ENCODE measurements around the gene IFNLR1. TPM values are rescaled to one million over a fixed set of nuclear protein-coding genes. Genes with fewer than 3 reads are reported as not detected.
A peak's percentile ranks its signal among the peaks of the same experiment; 100 is the strongest.

IFNLR1 gene
- total RNA-seq, 1 experiment from 2014 or later = 2.3 TPM

GRCh38 chr1:24177161-24177560 is 9.9 kb downstream of the IFNLR1 start:
- DNase-seq (ENCODE audit: low read depth) = no peak

DNA sequence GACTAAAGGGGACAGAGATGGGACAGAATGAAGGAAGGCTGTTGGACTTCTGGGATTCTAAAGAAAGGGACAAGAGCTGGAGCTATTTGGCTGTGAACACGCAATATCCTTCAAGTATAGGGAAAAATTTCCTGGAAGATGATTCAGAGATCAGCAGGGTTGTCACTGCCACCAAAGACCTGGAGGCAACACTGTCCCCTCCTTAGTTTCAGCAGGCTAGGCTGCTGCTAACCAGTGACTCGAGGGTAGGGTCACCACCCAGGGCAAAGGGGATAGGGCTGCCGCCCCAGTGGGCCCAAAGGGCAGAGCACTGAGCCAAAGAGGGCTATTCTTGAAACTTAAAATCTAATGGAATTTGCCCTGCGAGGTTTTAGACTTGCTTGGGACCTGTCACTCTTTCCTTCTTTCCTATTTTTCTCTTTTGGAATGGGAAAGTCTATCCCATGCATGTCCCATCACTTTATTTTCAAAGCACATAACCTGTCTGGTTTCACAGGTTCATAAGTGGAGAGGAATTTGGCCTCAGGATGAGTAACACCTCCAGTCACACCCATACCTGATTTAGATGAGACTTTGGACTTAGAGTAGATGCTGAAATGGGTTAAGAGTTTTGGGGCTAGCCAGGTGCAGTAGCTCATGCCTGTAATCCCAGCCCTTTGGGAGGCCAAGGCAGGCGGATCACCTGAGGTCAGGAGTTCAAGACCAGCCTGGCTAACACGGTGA is 11.9 kb downstream of the IFNLR1 start:
- no peak for DNase-seq (ENCODE audit: low read depth)

GRCh38 chr1:24173638-24174575 is 13.2 kb downstream of the IFNLR1 start:
- no peak for DNase-seq (ENCODE audit: low read depth)

DNA sequence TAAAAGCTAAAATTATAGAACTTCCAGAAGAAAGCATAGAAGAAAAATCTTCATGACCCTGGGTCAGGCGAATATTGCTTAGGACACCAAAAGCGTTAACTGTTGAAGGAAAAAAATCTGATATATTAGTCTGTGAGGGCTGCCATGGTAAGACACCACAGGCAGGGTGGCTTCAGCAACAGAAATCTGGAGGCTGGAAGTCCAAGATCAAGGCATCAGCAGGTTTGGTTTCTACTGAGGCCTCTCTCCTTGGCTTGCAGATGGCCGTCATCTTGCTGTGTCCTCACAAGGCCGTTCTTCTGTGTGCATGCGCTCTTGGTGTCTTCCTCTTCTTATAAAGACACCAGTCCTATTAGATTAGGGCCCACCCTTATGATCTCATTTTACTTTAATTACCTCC is 14.5 kb downstream of the IFNLR1 start:
- no peak for DNase-seq (ENCODE audit: low read depth)

- no peak for DNase-seq (ENCODE audit: low read depth)
Measured at GRCh38 chr1:24169286-24169685, 17.8 kb downstream of the IFNLR1 start.

DNA sequence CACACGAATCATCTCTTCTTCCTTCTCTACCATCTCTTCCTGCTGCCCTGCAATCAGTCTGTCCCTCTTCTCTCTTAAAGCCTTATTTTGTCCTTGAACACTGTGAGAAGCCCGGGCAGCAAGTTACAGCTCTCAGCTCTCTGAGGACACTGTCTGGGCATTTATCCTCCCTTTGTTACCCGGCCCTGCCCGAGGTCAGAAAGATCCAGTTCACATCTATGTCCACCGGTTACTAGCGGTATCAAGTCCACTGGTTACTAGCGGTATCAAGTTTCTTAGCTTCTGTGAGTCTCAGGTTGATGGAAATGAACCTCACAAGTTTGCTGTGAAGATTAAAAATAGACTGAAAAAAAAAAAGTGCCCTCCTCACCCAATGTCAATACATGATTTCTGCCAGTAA is 18.8 kb downstream of the IFNLR1 start:
- DNase-seq (ENCODE audit: low read depth) = no peak

DNA sequence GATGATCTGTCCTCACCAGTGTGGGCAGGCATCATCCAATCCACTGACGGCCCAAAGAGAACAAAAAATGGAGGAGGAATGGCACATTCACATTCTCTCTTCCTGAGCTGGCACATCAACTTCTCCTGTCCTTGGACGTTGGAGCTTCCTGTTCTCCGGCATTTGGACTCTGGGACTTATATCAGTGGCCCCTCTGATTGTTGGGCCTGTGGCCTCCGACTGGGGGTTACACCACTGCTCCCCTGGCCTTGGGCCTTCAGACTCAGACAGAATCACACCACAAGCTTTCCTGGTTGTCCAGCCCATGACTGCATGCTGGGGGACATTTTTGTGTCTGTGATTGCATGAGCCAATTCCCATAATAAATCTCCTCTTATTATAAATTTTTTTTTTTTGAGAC is 20.1 kb downstream of the IFNLR1 start:
- DNase-seq (ENCODE audit: low read depth) = no peak

GRCh38 chr1:24165500-24165899 is 21.6 kb downstream of the IFNLR1 start:
- no peak for DNase-seq (ENCODE audit: low read depth)

DNA sequence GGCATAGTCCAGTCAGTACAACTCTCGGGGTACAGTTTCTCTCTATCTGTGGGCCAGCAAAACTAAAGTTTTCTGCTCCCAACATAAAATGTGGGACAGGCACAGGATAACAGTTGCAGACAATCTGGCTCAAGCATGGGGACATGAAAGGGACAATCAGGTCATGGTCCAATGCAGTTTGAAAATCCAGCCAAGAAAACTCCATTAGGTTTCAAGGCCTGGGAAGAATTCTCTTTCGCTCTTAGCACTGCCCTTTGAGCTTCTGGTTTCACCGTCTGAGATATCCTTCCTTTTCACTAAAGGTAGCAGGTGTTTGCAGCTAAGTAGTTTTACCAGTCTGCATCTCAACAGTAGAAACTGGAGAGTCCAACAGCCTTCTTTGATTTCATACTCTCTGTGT is 23.1 kb downstream of the IFNLR1 start:
- no peak for DNase-seq (ENCODE audit: low read depth)

DNA sequence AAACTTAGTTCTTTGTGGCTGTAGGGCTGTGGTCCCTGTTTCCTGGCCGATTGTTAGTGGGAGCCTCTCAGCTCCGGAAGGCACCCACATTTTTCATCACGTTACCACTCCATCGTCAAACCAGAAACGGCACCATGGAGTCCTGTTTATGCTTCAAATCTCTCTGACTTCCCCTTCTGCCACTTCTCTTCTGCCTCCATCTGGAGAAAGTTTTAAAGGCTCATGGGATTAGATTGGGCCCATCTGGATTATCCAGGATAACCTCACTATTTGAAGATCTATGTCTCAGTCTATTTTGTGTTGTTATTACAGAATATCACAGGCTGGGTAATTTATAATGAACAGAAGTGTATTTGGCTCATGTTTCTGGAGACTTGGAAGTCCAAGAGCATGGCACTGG is 24.9 kb downstream of the IFNLR1 start:
- no peak for DNase-seq (ENCODE audit: low read depth)

DNA sequence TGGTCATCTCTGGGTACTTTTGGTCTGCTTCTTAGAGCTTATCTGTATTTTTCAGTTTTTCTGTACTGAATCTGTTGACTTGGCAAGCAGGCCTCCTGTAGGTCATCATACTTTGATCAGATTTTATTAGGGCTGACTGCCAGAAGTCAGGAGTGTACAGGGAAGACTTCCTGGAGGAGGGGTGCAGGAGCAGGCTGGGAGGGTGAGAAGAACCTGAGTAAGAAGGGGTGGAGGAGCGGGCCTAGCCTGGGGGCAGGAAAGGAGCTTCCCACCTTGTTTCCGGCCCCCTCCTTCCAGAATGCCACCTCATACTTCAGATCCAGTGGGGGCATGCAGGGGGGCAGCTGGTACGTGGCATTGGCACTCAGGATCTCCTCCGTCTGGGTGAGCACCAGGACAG is 25.8 kb downstream of the IFNLR1 start:
- DNase-seq (ENCODE audit: low read depth) = no peak

DNA sequence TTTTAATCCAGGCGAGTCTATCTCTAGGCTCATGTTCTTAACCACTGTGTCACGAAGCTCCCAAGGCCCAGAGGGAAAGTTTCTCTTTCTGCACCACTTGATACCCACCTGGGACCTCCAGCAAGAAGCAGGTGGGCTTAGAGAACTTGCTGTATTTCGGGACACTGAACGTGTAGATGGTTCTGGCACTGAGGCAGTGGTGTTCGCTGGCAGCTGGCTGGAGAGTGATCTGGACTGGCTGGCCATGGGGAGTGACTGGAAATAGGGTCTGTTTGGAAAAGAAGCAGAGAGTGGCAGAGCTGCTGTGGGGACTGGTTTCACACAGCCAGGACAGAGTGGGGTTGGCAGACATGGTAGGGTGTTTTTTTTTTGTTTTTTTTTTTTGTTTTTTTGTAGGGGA is 27.7 kb downstream of the IFNLR1 start:
- DNase-seq (ENCODE audit: low read depth) = no peak

- peak; percentile 15 for DNase-seq (ENCODE audit: low read depth)
Measured at GRCh38 chr1:24157918-24158481, 29.1 kb downstream of the IFNLR1 start.

DNA sequence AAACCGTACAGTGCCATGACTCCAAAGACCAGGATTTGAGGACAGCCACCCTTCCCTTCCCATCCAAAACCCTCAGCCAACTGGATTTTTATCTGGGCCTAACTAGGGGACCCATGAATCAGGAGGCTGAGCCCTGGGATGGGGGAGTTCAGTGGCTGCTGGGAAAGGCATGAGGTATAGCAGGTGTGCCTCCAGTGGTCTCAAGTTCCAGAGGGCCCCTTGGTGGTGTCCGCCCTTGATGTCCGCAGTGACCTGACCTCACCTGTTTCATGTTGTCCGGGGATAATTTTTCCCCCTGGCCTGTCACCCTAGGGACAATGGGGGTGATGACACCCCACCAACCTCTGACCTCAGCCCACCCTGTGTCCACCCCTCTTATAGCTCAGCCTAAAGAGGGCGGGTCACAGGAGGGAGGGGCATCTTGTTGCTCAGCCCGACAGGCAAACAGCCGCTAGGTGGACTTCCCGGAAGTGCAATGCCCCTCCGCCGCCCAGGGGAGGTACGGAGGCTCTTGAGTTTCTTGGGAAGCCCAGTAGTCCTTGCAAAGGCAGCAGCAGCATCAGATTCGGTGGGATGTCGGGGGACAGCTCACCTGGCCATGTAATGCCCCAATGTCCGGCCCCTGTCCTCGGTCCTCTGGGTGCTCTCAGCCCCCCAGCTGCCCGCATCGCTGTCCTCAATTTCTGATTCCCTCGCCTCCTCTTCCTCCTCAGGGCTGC is 30.4 kb downstream of the IFNLR1 start:
- no peak for DNase-seq (ENCODE audit: low read depth)

DNA sequence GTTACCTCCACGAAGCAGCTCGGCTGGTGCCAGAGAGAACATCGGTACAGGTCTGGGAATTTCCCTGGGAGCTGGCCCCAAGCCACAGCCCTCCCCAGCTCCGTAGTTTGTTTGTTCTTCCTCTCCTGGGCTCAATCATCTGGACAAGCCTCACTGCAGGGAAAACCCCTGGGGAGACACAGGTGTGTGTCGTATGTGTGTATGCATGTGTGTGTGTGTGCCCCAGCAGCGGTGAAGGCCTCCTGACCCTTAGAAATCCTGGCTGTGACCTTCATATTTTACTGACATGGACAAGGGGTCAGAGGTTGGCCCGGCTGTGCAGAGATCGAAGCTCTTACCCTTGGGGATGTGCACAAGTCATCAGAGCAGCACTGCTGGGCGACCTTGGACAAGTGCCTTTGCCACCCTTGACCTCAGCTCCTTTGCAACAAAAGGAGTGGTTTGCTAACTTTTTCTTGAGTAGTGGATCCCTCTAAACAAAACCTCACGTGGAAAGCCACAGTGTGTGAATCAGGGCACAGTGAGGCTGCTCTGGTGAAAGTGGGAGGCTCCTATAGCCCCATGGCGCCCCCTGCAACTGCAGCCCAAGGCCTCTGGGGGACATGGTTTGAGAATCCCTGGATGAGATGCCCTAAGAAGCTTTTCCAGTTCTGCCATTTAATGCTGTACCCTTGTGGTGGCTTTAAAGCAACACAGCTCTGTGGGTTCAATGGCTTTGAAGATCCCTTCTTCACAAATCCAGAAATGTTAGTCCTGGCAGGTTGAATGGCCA is 31.9 kb downstream of the IFNLR1 start:
- peak; percentile 8 for DNase-seq (ENCODE audit: low read depth)

- no peak for DNase-seq (ENCODE audit: low read depth)
Measured at GRCh38 chr1:24154215-24154614, 32.9 kb downstream of the IFNLR1 start.

- no peak for DNase-seq (ENCODE audit: low read depth)
Measured at GRCh38 chr1:24152631-24153494, 34.2 kb downstream of the IFNLR1 start.

DNA sequence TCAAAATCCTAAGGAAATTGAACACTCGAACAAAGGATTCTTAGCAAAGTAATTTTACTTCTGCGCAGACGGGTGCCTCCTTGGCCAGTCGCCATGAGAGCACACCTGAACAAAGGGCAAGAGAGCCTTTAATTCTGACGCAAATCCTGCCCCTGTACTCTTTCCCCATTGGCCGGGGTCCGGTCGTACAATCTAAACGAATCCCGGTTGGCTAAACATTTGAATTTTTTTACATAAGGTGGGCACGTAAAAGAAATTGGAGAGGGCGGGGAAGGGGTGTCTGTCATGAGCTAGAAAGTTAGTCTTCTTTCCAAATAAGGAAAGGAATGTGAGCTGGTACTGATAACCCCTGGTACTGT is 35.9 kb downstream of the IFNLR1 start:
- no peak for DNase-seq (ENCODE audit: low read depth)

DNA sequence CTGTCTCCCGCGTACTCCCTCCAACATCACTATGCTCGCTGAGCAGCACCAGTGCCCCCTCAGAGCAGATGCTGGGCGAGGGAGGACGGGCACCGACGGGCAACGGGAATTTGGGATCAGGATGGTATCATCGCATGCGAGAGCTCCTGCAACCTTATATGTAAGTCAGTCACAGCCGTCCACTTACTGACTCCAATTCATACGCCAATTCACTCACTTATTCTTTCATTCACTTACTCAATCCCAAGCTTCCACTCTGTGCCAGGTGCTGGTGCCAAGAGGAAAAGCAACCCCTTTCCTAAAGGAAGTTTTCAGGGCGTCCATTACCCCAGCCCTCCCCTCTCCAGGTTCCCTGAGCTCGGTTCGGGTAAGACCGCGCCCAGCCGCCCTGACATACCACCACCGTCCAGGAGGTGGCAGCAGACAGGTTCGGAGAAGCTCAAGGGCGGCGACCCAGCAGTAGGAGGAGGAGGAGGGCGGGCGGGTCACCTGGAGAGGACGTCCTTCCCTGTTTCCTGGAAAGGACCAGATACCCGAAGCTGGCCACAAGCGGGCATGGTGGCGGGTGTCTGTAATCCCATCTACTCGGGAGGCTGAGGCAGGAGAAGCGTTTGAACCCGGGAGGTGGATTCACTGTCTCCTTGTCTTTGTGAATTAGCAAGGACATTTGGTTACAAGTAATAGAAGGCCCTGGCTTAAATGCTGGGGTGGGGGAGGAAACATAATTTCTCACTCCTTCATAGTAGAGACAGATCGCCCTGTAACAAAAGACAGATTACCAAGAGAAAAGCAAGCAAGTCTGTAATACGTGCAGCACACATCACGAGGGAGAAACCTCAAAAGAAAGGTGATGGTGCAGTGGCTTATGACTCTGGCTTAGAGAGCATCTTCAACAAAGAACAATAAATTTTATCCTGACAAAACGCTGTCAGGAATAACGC is 36.6 kb downstream of the IFNLR1 start:
- peak; percentile 78 for DNase-seq (ENCODE audit: low read depth)
